T-cell (primary cell): ENCODE measurements around the gene CYB5R4. TPM values are rescaled to one million over a fixed set of nuclear protein-coding genes. Genes with fewer than 3 reads are reported as not detected.

Experiments
- ATAC-seq, 4 experiments: fragments of 200-7000 bp in 3 of 4; fragments of 150-1000 bp in 1 of 4; cut with Tn5 transposase; replicated peaks in 1 of 4; 1 replicate in 3 of 4; 2 replicates in 1 of 4; pipeline ENCODE4 v1.10.0; 2021; ENCODE audit warnings: moderate library complexity in 3 of 4, mild to moderate bottlenecking in 2 of 4, moderate number of reproducible peaks in 1 of 4
- CTCF ChIA-PET, 2 donors: fragments of 300-600 bp; sonication (Branson Sonifier 250); formaldehyde crosslinking; loops; one replicate each; lab custom pipeline; 2022; ENCODE audit warnings: antibody characterized with exemption in 2 of 2; lab: Charles Lee
- POLR2A ChIA-PET, 2 donors: fragments of 300-600 bp; sonication (Branson Sonifier 250); formaldehyde crosslinking; loops; one replicate each; lab custom pipeline; 2022; ENCODE audit warnings: antibody characterized with exemption in 2 of 2; lab: Charles Lee
- DNase-seq, 35 experiments: peaks; one replicate each; pipeline versions ENCODE4 v3.0.0 to v3.0.0-alpha.2; 2013 to 2023
- H3K27ac ChIP-seq: one replicate; pipeline ENCODE4 v1.5.1; 2013; ENCODE audit warnings: low read length
- H3K27me3 ChIP-seq, 2 experiments: replicated peaks in 1 of 2; 1 replicate in 1 of 2; 2 replicates in 1 of 2; pipeline versions ENCODE4 v1.6.1 to v1.7.0; 2013; ENCODE audit warnings: low read length in 1 of 2, mixed read lengths in 1 of 2; ENCODE audit not compliant: control insufficient read depth in 2 of 2, insufficient read depth in 2 of 2; ENCODE audit errors: extremely low read depth in 1 of 2
- H3K36me3 ChIP-seq, 2 donors: 1 replicate in 1 of 2; 2 replicates in 1 of 2; pipeline versions ENCODE4 v1.6.1 to v1.7.0; 2013; ENCODE audit warnings: low read length in 1 of 2; ENCODE audit not compliant: control insufficient read depth in 2 of 2, insufficient read depth in 1 of 2; ENCODE audit errors: extremely low read depth in 1 of 2
- H3K4me1 ChIP-seq, 2 experiments: 1 replicate in 1 of 2; 2 replicates in 1 of 2; pipeline versions ENCODE4 v1.6.1 to v1.7.0; 2013; ENCODE audit warnings: low read length in 2 of 2, mixed read lengths in 1 of 2; ENCODE audit not compliant: insufficient read depth in 2 of 2, control insufficient read depth in 1 of 2; ENCODE audit errors: extremely low read depth in 1 of 2
- H3K4me3 ChIP-seq, 2 donors: 1 replicate in 1 of 2; 2 replicates in 1 of 2; pipeline versions ENCODE4 v1.5.1 to v1.7.0; 2013; ENCODE audit warnings: mild to moderate bottlenecking in 2 of 2, low read length in 1 of 2, moderate library complexity in 1 of 2; ENCODE audit not compliant: control insufficient read depth in 1 of 2; ENCODE audit errors: extremely low read depth in 1 of 2
- H3K9me3 ChIP-seq: 2 replicates; pipeline ENCODE4 v1.7.0; 2013
- H3K27ac Mint-ChIP-seq, 2 donors: one replicate each; pipeline ENCODE4 v1.8.0; 2020 to 2021; ENCODE audit warnings: mild to moderate bottlenecking in 2 of 2, mixed read lengths in 2 of 2
- H3K27me3 Mint-ChIP-seq, 2 donors: one replicate each; pipeline ENCODE4 v1.8.0; 2021 to 2022; ENCODE audit warnings: mixed read lengths in 2 of 2
- H3K36me3 Mint-ChIP-seq: one replicate; pipeline ENCODE4 v1.8.0; 2021; ENCODE audit warnings: mixed read lengths
- H3K4me1 Mint-ChIP-seq, 3 donors: one replicate each; pipeline ENCODE4 v1.8.0; 2020 to 2022; ENCODE audit warnings: mixed read lengths in 3 of 3, mild to moderate bottlenecking in 1 of 3
- H3K4me3 Mint-ChIP-seq, 3 donors: one replicate each; pipeline ENCODE4 v1.8.0; 2020 to 2022; ENCODE audit warnings: mild to moderate bottlenecking in 3 of 3, mixed read lengths in 3 of 3, moderate library complexity in 3 of 3
- H3K9me3 Mint-ChIP-seq, 3 donors: one replicate each; pipeline ENCODE4 v1.8.0; 2020 to 2022; ENCODE audit warnings: mixed read lengths in 3 of 3
- WGBS: methylation state at CpG from one replicate; pipeline ENCODE4 v1.1.5; 2013; ENCODE audit warnings: missing lambda C conversion rate; ENCODE audit not compliant: insufficient coverage; 5-methylcytosine and 5-hydroxymethylcytosine counted together
- total RNA-seq, 35 experiments: library from RNA in 6 of 35; stranded (reverse) in 6 of 35; fragments of 120-200 nt in 1 of 35; gene quantifications; one replicate each; pipeline versions ENCODE4 v1.2.1 to v1.2.4 and lab custom pipeline; 2013 to 2026

Gene CYB5R4
- total RNA-seq, 5 donors from 2014 or later (not counting 1 experiment from before 2014, with no cell fraction given): 18.6 to 22.3 (median 20.2) TPM

GRCh38 chr6:84007871-84008270 lies 148.4 kb downstream of the CYB5R4 start:
- ChIA-PET CTCF (no interaction called here), POLR2A (no interaction called here)
- ATAC-seq (no peak), DNase-seq (no peak)
- no peak overlapping the region for H3K4me3 Mint-ChIP-seq
- Histone ChIP-seq H3K4me1 (no peaks in the 10 kb centered on the region), H3K4me3 (no peak overlapping the region), H3K9me3 (no peaks in the 10 kb centered on the region), H3K36me3 (no peaks in the 10 kb centered on the region), H3K27ac (no peak overlapping the region), H3K27me3 (peaks cover 0 to 2% of the 10 kb centered on the region in 2 experiments)
- peaks cover 10 to 17% of the 10 kb centered on the region in 2 donors for H3K27me3 Mint-ChIP-seq
- no peak overlapping the region for H3K27ac Mint-ChIP-seq
- H3K36me3 Mint-ChIP-seq: no peaks in the 10 kb centered on the region
- H3K9me3 Mint-ChIP-seq: no peaks in the 10 kb centered on the region
- H3K4me1 Mint-ChIP-seq: no peaks in the 10 kb centered on the region
- WGBS: 33% methylated on average over 1 of the region's 5 CpGs

GRCh38 chr6:84013354-84013753 lies 153.9 kb downstream of the CYB5R4 start:
- H3K27ac ChIP-seq: no peak overlapping the region
- WGBS: no CpG with 5 or more reads among the region's 2 CpGs
- H3K27me3 ChIP-seq: peaks cover 0 to 2% of the 10 kb centered on the region in 2 experiments
- no peak overlapping the region for H3K4me3 ChIP-seq
- Mint-ChIP-seq H3K9me3 (no peaks in the 10 kb centered on the region), H3K27ac (no peak overlapping the region), H3K36me3 (no peaks in the 10 kb centered on the region), H3K4me1 (no peaks in the 10 kb centered on the region), H3K4me3 (no peak overlapping the region), H3K27me3 (peaks cover 2 to 13% of the 10 kb centered on the region in 2 donors)
- CTCF ChIA-PET: no interaction called here
- H3K9me3 ChIP-seq: no peaks in the 10 kb centered on the region
- ATAC-seq: no peak
- POLR2A ChIA-PET: no interaction called here
- H3K4me1 ChIP-seq: no peaks in the 10 kb centered on the region
- no peak for DNase-seq
- no peaks in the 10 kb centered on the region for H3K36me3 ChIP-seq

GRCh38 chr6:84013931-84014330 lies 154.4 kb downstream of the CYB5R4 start:
- Mint-ChIP-seq H3K4me3 (no peak overlapping the region), H3K27me3 (peaks cover 2 to 15% of the 10 kb centered on the region in 2 donors), H3K4me1 (no peaks in the 10 kb centered on the region), H3K27ac (no peak overlapping the region), H3K9me3 (no peaks in the 10 kb centered on the region), H3K36me3 (no peaks in the 10 kb centered on the region)
- no peak for ATAC-seq
- POLR2A ChIA-PET: no interaction called here
- Histone ChIP-seq H3K4me1 (no peaks in the 10 kb centered on the region), H3K27ac (no peak overlapping the region), H3K4me3 (no peak overlapping the region), H3K36me3 (no peaks in the 10 kb centered on the region), H3K27me3 (no peaks in the 10 kb centered on the region), H3K9me3 (no peaks in the 10 kb centered on the region)
- no CpG with 5 or more reads among the region's 3 CpGs for whole genome bisulfite sequencing
- CTCF ChIA-PET: no interaction called here
- no peak for DNase-seq

GRCh38 chr6:84016029-84016428 lies 156.5 kb downstream of the CYB5R4 start:
- H3K36me3 Mint-ChIP-seq: no peaks in the 10 kb centered on the region

More at GRCh38 chr6:84016029-84016428, 156.5 kb downstream of the CYB5R4 start:
- H3K27me3 Mint-ChIP-seq: peaks cover 2 to 15% of the 10 kb centered on the region in 2 donors
- Histone ChIP-seq H3K27ac (no peak overlapping the region), H3K4me3 (no peak overlapping the region), H3K9me3 (no peaks in the 10 kb centered on the region), H3K4me1 (no peaks in the 10 kb centered on the region), H3K27me3 (no peaks in the 10 kb centered on the region), H3K36me3 (no peaks in the 10 kb centered on the region)
- WGBS: no CpG with 5 or more reads among the region's 1 CpG
- H3K4me1 Mint-ChIP-seq: peaks cover 0 to 2% (median 0%) of the 10 kb centered on the region in 3 donors
- DNase-seq: no peak
- H3K4me3 Mint-ChIP-seq: no peak overlapping the region
- no peak overlapping the region for H3K27ac Mint-ChIP-seq
- CTCF ChIA-PET: no interaction called here
- no peak for ATAC-seq
- POLR2A ChIA-PET: no interaction called here
- no peaks in the 10 kb centered on the region for H3K9me3 Mint-ChIP-seq

Other genes with a start within 250 kb of the CYB5R4 start
- not detected for gene SNAP91, start 150.6 kb upstream of the CYB5R4 start, total RNA-seq
- not detected for gene RIPPLY2, start 6.3 kb upstream of the CYB5R4 start, total RNA-seq
- gene MRAP2, start 174.1 kb downstream of the CYB5R4 start, total RNA-seq: not detected